Stimulated activated CD4-positive, alpha-beta T cell treated with anti-CD3 and anti-CD28 coated beads, TNF-alpha, amount 100 ng/mL, for 4 hours (primary cell): ENCODE measurements around the gene ZNF426.

Experiments
- DNase-seq, 3 experiments: peaks; one replicate each; pipeline ENCODE4 v3.0.0-alpha.2; 2020; ENCODE audit warnings: low read depth in 3 of 3

The ZNF426 gene

DNA sequence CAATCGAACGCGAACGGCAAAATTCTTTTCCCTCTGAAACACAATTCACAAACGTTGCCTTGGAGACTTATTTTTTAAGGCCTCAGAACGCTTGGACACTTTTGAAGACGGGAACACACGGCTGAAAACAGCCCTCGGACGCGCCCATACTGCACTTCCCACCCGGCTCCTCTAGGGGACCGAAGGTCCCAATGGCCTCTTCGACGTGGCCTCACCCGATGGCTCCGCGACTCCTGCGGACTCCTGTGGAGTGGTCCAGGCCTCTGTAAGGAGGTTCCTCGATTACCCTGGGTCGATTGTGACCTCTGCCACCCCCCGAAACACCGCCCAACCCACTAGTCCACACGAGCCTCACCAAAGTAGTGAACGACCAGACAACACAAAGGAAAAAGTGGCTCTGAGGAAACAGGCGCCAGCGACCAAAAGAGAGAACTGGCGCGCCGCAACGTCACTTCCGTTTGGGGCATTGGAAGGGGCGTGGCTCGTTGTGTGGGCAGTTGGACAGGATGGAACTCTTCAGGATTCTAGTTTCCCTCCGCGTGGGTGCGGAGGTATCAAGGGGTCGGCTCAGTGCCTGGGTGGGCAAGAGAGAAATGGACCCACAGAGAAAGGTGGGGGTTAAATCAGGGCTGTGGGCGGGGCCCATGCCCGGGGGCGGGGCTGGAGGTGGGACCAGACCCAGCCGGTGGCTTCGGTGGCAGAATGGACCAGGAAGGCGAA, 40.1 kb downstream of the ZNF426 start, which contains the start of gene ZNF560:
Gene ZNF560 (minus strand): TSS at position 434 of the 720 bp plus-strand sequence. CDS start 23,303 bp downstream, outside the sequence.
- no peak for DNase-seq

DNA sequence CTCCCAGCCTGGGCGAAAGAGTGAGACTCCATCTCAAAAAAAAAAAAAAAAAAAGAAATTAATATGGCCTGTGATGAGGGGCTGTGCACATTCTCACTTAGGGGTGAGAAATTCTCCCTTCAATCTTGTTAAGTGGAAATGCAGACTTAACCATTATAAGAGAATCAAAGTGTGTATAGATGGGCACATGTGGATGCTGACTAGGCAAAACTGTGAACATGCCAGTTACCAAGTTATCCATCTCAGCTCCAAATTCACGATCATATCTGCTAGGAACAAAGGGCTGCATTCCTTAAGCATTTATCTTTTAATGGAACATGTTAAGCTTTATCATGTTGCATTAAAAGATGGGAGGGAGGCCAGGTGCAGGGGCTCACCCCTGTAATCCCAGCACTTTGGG, 44.3 kb downstream of the ZNF426 start:
- no peak for DNase-seq

DNA sequence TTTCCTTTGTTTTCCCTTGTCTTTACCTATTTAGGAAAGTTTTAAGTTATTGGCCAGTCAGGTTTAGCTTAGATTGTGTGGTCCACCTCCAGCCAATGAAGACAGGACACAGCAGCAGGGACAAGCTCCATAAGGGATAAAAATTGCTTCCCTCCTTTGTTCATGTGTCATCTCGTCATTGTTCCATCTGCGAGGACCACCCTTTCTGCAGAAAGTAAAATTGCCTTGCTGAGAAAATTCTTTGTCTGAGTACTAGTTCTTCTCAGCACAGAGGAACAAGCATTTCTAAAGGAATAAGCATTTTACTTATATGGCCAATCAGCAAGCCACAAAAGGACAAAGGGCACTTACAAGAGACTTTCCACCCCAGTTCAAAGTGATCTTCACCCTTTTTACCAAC, 51.4 kb downstream of the ZNF426 start:
- no peak for DNase-seq

GRCh38 chr19:9485140-9485539, 53.3 kb downstream of the ZNF426 start:
- DNase-seq = no peak

GRCh38 chr19:9474975-9475374, 63.5 kb downstream of the ZNF426 start:
- DNase-seq = no peak
